Hepatocyte (in vitro differentiated cells): ENCODE measurements around the gene PCDHA4.
"Not testable (repeated sequence)": the region's sequence is repeated elsewhere in the genome, so short reads cannot be mapped to it uniquely, and the experiment has no call there.

ENCODE experiments used
- EZH2 ChIP-seq: fragments of 200-600 bp; sonication (generic); IDR thresholded peaks from 2 replicates; pipeline ENCODE4 v1.6.1; 2016; ENCODE audit warnings: antibody characterized with exemption, mild to moderate bottlenecking, borderline replicate concordance
- EZH2phosphoT487 ChIP-seq: fragments of 200-600 bp; sonication (generic); IDR thresholded peaks from one replicate; pipeline ENCODE4 v1.6.1; 2018; ENCODE audit warnings: antibody characterized with exemption, mild to moderate bottlenecking, low read depth, moderate library complexity; ENCODE audit not compliant: unreplicated experiment, severe bottlenecking
- TF ChIP-seq, protein P1 (sequence below): fragments of 200-600 bp; sonication (generic); IDR thresholded peaks from 2 replicates; pipeline ENCODE4 v1.5.1; 2016; ENCODE audit warnings: antibody characterized with exemption, mild to moderate bottlenecking; ENCODE audit not compliant: poor library complexity

DNA sequence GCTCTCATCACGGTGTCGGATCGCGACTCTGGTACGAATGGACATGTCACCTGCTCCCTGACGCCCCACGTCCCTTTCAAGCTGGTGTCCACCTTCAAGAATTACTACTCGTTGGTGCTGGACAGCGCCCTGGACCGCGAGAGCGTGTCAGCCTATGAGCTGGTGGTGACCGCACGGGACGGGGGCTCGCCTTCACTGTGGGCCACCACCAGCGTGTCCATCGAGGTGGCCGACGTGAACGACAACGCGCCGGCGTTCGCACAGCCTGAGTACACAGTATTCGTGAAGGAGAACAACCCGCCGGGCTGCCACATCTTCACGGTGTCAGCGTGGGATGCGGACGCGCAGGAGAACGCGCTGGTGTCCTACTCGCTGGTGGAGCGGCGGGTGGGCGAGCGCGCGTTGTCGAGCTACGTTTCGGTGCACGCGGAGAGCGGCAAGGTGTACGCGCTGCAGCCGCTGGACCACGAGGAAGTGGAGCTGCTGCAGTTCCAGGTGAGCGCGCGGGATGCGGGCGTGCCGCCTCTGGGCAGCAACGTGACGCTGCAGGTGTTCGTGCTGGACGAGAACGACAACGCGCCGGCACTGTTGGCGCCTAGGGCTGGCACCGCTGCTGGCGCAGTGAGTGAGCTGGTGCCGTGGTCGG is 10.7 kb upstream of the PCDHA4 start:
- TF ChIP-seq EZH2, EZH2phosphoT487: not testable (repeated sequence)
- TF ChIP-seq, protein P1, sequence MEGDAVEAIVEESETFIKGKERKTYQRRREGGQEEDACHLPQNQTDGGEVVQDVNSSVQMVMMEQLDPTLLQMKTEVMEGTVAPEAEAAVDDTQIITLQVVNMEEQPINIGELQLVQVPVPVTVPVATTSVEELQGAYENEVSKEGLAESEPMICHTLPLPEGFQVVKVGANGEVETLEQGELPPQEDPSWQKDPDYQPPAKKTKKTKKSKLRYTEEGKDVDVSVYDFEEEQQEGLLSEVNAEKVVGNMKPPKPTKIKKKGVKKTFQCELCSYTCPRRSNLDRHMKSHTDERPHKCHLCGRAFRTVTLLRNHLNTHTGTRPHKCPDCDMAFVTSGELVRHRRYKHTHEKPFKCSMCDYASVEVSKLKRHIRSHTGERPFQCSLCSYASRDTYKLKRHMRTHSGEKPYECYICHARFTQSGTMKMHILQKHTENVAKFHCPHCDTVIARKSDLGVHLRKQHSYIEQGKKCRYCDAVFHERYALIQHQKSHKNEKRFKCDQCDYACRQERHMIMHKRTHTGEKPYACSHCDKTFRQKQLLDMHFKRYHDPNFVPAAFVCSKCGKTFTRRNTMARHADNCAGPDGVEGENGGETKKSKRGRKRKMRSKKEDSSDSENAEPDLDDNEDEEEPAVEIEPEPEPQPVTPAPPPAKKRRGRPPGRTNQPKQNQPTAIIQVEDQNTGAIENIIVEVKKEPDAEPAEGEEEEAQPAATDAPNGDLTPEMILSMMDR = not testable (repeated sequence)
